ENCODE data around the gene SDHA.
"Not testable (repeated sequence)": the region's sequence is repeated elsewhere in the genome, so short reads cannot be mapped to it uniquely, and the experiment has no call there.

SDHA gene

GRCh38 chr5:234450-234849 lies 16.3 kb downstream of the SDHA start:
- in situ Hi-C loops (cut with MboI; ENCODE audit: low pct_unique_long_range_greater_than_20kb, low sequenced_read_pairs, unreplicated experiment) = no loop called here
- TF ChIP-seq CTCF (IDR thresholded peaks at IDR 0.05; ENCODE audit: extremely low read depth, insufficient read depth, missing control alignments) = no peak
- no peak for DNase-seq (ENCODE audit: low spot score)

- in situ Hi-C loops (cut with MboI; ENCODE audit: low pct_unique_long_range_greater_than_20kb, low sequenced_read_pairs, unreplicated experiment) = not testable (repeated sequence)
Measured at GRCh38 chr5:235527-235926, 17.4 kb downstream of the SDHA start.

GRCh38 chr5:237931-238330 lies 19.8 kb downstream of the SDHA start:
- DNase-seq (ENCODE audit: low spot score); in situ Hi-C loops (cut with MboI; ENCODE audit: low pct_unique_long_range_greater_than_20kb, low sequenced_read_pairs, unreplicated experiment): not testable (repeated sequence)

More at GRCh38 chr5:235527-235926, 17.4 kb downstream of the SDHA start:
- DNase-seq (ENCODE audit: low spot score) = not testable (repeated sequence)

- in situ Hi-C loops (cut with MboI; ENCODE audit: low pct_unique_long_range_greater_than_20kb, low sequenced_read_pairs, unreplicated experiment); DNase-seq (ENCODE audit: low spot score): not testable (repeated sequence)
Measured at GRCh38 chr5:240550-240949, 22.4 kb downstream of the SDHA start.

GRCh38 chr5:241045-241669 lies 23.0 kb downstream of the SDHA start:
- DNase-seq (ENCODE audit: low spot score); in situ Hi-C loops (cut with MboI; ENCODE audit: low pct_unique_long_range_greater_than_20kb, low sequenced_read_pairs, unreplicated experiment): not testable (repeated sequence)

GRCh38 chr5:243683-244367 lies 25.7 kb downstream of the SDHA start:
- in situ Hi-C loops (cut with MboI; ENCODE audit: low pct_unique_long_range_greater_than_20kb, low sequenced_read_pairs, unreplicated experiment); DNase-seq (ENCODE audit: low spot score): not testable (repeated sequence)

- DNase-seq (ENCODE audit: low spot score); in situ Hi-C loops (cut with MboI; ENCODE audit: low pct_unique_long_range_greater_than_20kb, low sequenced_read_pairs, unreplicated experiment): not testable (repeated sequence)
Measured at GRCh38 chr5:245717-246116, 27.6 kb downstream of the SDHA start.

GRCh38 chr5:250396-250795 lies 32.3 kb downstream of the SDHA start:
- DNase-seq (ENCODE audit: low spot score); in situ Hi-C loops (cut with MboI; ENCODE audit: low pct_unique_long_range_greater_than_20kb, low sequenced_read_pairs, unreplicated experiment): not testable (repeated sequence)

GRCh38 chr5:251016-251415 lies 32.9 kb downstream of the SDHA start:
- DNase-seq (ENCODE audit: low spot score); in situ Hi-C loops (cut with MboI; ENCODE audit: low pct_unique_long_range_greater_than_20kb, low sequenced_read_pairs, unreplicated experiment): not testable (repeated sequence)

- DNase-seq (ENCODE audit: low spot score); in situ Hi-C loops (cut with MboI; ENCODE audit: low pct_unique_long_range_greater_than_20kb, low sequenced_read_pairs, unreplicated experiment): not testable (repeated sequence)
Measured at GRCh38 chr5:251538-251937, 33.4 kb downstream of the SDHA start.

GRCh38 chr5:251975-252374 lies 33.9 kb downstream of the SDHA start:
- in situ Hi-C loops (cut with MboI; ENCODE audit: low pct_unique_long_range_greater_than_20kb, low sequenced_read_pairs, unreplicated experiment) = not testable (repeated sequence)

GRCh38 chr5:252546-252945 lies 34.4 kb downstream of the SDHA start:
- in situ Hi-C loops (cut with MboI; ENCODE audit: low pct_unique_long_range_greater_than_20kb, low sequenced_read_pairs, unreplicated experiment) = no loop called here
- DNase-seq (ENCODE audit: low spot score) = no peak
- no peak for TF ChIP-seq CTCF (IDR thresholded peaks at IDR 0.05; ENCODE audit: extremely low read depth, insufficient read depth, missing control alignments)

More at GRCh38 chr5:251975-252374, 33.9 kb downstream of the SDHA start:
- DNase-seq (ENCODE audit: low spot score) = not testable (repeated sequence)

GRCh38 chr5:254322-254721 lies 36.2 kb downstream of the SDHA start:
- DNase-seq (ENCODE audit: low spot score); in situ Hi-C loops (cut with MboI; ENCODE audit: low pct_unique_long_range_greater_than_20kb, low sequenced_read_pairs, unreplicated experiment): not testable (repeated sequence)

GRCh38 chr5:255116-255515 lies 37.0 kb downstream of the SDHA start:
- DNase-seq (ENCODE audit: low spot score); in situ Hi-C loops (cut with MboI; ENCODE audit: low pct_unique_long_range_greater_than_20kb, low sequenced_read_pairs, unreplicated experiment): not testable (repeated sequence)

GRCh38 chr5:256347-256746 lies 38.2 kb downstream of the SDHA start:
- in situ Hi-C loops (cut with MboI; ENCODE audit: low pct_unique_long_range_greater_than_20kb, low sequenced_read_pairs, unreplicated experiment) = not testable (repeated sequence)

More at GRCh38 chr5:256347-256746, 38.2 kb downstream of the SDHA start:
- not testable (repeated sequence) for DNase-seq (ENCODE audit: low spot score)
